ENCODE results near the gene SCN1A.
"Not testable (repeated sequence)": the region's sequence is repeated elsewhere in the genome, so short reads cannot be mapped to it uniquely, and the experiment has no call there.

SCN1A gene

GRCh38 chr2:166135152-166135848 is 7.5 kb upstream of the SCN1A start:
- DNase-seq = no peak

- DNase-seq = no peak
These were observed 6.7 kb upstream of the SCN1A start for GRCh38 chr2:166134252-166135151.

GRCh38 chr2:166133653-166134052 is 5.8 kb upstream of the SCN1A start:
- DNase-seq = no peak

- no peak for DNase-seq
These were observed 311 bp upstream of the SCN1A start for GRCh38 chr2:166128156-166128505.

- no peak for DNase-seq
These were observed 1.7 kb downstream of the SCN1A start for GRCh38 chr2:166126007-166126639.

GRCh38 chr2:166125557-166125956 is 2.3 kb downstream of the SCN1A start:
- no peak for DNase-seq

GRCh38 chr2:166118180-166118579 is 9.6 kb downstream of the SCN1A start:
- DNase-seq = no peak

- no peak for DNase-seq
These were observed 10.3 kb downstream of the SCN1A start for GRCh38 chr2:166117491-166117890.

- no peak for DNase-seq
These were observed 12.2 kb downstream of the SCN1A start for GRCh38 chr2:166115589-166115988.

GRCh38 chr2:166112193-166112605 is 15.6 kb downstream of the SCN1A start:
- DNase-seq = no peak

- DNase-seq = no peak
These were observed 21.3 kb downstream of the SCN1A start for GRCh38 chr2:166106431-166107015.

GRCh38 chr2:166104773-166105172 is 23.0 kb downstream of the SCN1A start:
- no peak for DNase-seq

GRCh38 chr2:166104084-166104483 is 23.7 kb downstream of the SCN1A start:
- DNase-seq = no peak

- not testable (repeated sequence) for DNase-seq
These were observed 24.5 kb downstream of the SCN1A start for GRCh38 chr2:166103277-166103676.

GRCh38 chr2:166094325-166094724 is 33.5 kb downstream of the SCN1A start:
- no peak for DNase-seq

- DNase-seq = no peak
These were observed 34.9 kb downstream of the SCN1A start for GRCh38 chr2:166092889-166093288.

GRCh38 chr2:166091439-166091838 is 36.4 kb downstream of the SCN1A start:
- no peak for DNase-seq

GRCh38 chr2:166090908-166091307 is 36.9 kb downstream of the SCN1A start:
- no peak for DNase-seq

- DNase-seq = no peak
These were observed 37.5 kb downstream of the SCN1A start for GRCh38 chr2:166090346-166090745.

GRCh38 chr2:166088634-166089033 is 39.2 kb downstream of the SCN1A start:
- DNase-seq = no peak

- no peak for DNase-seq
These were observed 43.5 kb downstream of the SCN1A start for GRCh38 chr2:166084301-166084700.

GRCh38 chr2:166082736-166083135 is 45.1 kb downstream of the SCN1A start:
- no peak for DNase-seq

- DNase-seq = no peak
These were observed 46.0 kb downstream of the SCN1A start for GRCh38 chr2:166081852-166082251.

Measured in effector CD4-positive, alpha-beta T cell (primary cell).